Measurements from ENCODE around the gene CMTM5. TPM values are rescaled to one million over a fixed set of nuclear protein-coding genes. Genes with fewer than 3 reads are reported as not detected.
"Not testable (repeated sequence)": the region's sequence is repeated elsewhere in the genome, so short reads cannot be mapped to it uniquely, and the experiment has no call there.

The CMTM5 gene
- total RNA-seq, 4 donors from 2014 or later: not detected

DNA sequence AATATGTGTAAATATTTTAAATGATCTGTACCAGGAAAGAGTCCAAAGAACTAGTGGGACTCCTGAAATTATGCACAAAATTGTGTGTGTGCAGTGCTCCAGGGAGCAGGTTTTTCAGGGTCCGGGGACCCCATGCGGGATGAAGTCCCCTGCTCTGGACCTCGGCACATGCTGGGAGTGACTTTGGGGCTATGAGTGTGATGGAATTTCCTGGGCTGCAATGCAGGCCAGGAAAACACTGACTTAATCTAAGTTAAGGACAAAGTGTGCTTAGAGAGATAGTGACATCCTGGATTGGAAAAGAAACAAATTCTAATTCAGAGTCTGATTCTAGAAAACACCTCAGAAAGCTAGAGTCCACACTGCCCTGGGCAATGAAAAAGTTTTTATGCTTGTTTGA is 37.4 kb downstream of the CMTM5 start:
- H3K9me3 ChIP-seq: no peaks in the 10 kb centered on the region
- H3K4me1 ChIP-seq: no peaks in the 10 kb centered on the region
- H3K4me3 ChIP-seq: no peak overlapping the region
- WGBS, 2 donors: 49 to 55% methylated on average over 3 of the region's 3 CpGs
- H3K36me3 ChIP-seq: no peaks in the 10 kb centered on the region
- no peak overlapping the region for H3K27ac ChIP-seq
- DNase-seq: no peak
- H3K27me3 ChIP-seq: peaks cover 0 to 15% (median 0%) of the 10 kb centered on the region in 4 donors
- intact Hi-C loops (cut with DNase I): no loop called here
- TF ChIP-seq, protein P1, sequence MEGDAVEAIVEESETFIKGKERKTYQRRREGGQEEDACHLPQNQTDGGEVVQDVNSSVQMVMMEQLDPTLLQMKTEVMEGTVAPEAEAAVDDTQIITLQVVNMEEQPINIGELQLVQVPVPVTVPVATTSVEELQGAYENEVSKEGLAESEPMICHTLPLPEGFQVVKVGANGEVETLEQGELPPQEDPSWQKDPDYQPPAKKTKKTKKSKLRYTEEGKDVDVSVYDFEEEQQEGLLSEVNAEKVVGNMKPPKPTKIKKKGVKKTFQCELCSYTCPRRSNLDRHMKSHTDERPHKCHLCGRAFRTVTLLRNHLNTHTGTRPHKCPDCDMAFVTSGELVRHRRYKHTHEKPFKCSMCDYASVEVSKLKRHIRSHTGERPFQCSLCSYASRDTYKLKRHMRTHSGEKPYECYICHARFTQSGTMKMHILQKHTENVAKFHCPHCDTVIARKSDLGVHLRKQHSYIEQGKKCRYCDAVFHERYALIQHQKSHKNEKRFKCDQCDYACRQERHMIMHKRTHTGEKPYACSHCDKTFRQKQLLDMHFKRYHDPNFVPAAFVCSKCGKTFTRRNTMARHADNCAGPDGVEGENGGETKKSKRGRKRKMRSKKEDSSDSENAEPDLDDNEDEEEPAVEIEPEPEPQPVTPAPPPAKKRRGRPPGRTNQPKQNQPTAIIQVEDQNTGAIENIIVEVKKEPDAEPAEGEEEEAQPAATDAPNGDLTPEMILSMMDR (IDR thresholded peaks at IDR 0.05): no peak
- no peak for TF ChIP-seq POLR2A (IDR thresholded peaks at IDR 0.05)

DNA sequence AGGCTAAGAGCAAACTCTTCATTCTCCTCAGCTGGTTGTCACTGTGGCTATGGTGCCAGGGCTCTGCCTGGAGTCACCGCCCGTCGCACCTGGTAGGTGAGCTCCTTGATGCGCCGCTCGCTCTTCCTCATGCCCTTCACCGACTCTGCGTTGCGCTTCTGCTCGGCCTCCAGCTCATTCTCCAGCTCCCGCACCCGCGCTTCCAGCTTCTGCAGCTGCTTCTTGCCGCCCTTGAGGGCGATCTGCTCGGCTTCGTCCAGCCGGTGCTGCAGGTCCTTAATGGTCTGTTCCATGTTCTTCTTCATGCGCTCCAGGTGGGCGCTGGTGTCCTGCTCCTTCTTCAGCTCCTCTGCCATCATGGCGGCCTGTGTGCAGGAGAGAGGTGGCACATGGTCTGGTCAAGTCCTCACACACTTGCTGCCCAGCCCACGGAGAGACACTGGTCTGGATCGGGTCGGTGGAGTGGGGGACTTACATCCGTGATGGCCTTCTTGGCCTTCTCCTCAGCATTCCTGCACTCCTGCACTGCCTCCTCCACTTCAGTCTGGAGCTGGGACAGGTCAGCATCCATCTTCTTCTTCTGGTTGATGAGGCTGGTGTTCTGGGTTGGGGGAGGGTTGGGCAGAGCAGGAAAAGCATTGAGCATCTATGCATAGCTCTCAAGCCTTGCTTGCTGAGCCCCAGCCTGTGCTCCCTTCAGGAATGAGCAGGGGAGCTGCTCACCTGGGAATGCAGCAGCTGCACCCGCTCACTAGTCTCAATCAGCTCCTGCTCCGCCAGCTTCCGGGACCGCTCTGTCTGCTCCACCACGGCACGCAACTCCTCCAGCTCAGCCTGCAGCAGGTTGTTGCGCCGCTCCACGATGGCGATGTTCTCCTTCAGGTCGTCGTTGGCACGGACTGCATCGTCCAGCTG is 38.3 kb downstream of the CMTM5 start:
- Histone ChIP-seq H3K36me3 (no peaks in the 10 kb centered on the region), H3K4me3 (no peak overlapping the region), H3K4me1 (no peaks in the 10 kb centered on the region), H3K27ac (no peak overlapping the region), H3K9me3 (no peaks in the 10 kb centered on the region), H3K27me3 (peaks cover 0 to 14% (median 0%) of the 10 kb centered on the region in 4 donors)
- no peak for TF ChIP-seq POLR2A (IDR thresholded peaks at IDR 0.05)
- TF ChIP-seq, protein P1 (IDR thresholded peaks at IDR 0.05): no peak
- intact Hi-C loops (cut with DNase I): no loop called here
- 91 to 93% methylated on average over 21 of the region's 39 CpGs for WGBS, 2 donors
- no peak for DNase-seq

DNA sequence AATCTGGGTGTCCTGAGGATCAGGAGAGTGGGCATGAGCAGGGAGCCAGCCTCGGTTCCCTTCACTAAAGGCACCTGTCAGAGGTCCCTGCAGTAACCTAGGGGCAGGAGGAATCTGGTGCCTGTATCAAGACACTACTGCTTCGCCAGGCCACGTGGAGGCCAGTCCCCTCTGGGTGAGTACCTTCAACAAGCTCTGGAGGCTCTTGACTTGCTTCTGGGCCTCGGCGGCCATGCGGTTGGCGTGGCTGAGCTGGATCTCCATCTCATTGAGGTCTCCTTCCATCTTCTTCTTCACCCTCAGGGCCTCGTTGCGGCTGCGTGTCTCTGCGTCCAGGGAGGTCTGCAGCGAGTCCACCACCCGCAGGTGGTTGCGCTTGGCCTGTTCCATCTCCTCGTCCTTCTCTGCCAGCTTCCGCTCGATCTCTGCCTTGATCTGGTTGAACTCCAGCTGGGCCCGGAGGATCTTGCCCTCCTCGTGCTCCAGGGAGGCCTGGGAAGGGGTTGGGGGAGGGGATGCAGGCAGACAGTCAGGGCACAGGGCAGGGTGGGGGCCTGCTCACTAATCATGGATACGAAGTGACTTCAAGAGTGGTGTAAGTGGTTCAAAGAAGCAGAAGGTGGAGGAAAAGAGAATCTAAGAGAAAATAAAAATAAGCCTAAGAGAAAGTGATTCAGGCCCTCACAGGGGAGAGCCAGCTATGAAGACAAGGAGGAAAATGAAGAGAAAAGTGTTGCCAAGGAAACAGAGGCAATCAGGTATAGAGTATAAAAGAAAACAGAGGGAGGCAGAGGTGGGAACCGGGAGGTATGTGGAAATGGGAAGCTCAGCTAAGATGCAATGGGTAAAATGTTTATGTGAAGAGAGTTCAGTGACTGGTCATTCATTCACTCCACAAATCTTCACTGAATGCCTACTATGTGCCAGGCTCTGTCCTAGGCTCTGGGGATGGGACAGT is 39.3 kb downstream of the CMTM5 start:
- DNase-seq: no peak
- no peak overlapping the region for H3K27ac ChIP-seq
- 68 to 69% methylated on average over 8 to 9 of the region's 21 CpGs for WGBS, 2 donors
- H3K9me3 ChIP-seq: no peaks in the 10 kb centered on the region
- peaks cover 0 to 14% (median 0%) of the 10 kb centered on the region in 4 donors for H3K27me3 ChIP-seq
- intact Hi-C loops (cut with DNase I): no loop called here
- no peak overlapping the region for H3K4me3 ChIP-seq
- TF ChIP-seq POLR2A (IDR thresholded peaks at IDR 0.05): no peak
- TF ChIP-seq, protein P1 (IDR thresholded peaks at IDR 0.05): no peak
- no peaks in the 10 kb centered on the region for H3K4me1 ChIP-seq
- H3K36me3 ChIP-seq: no peaks in the 10 kb centered on the region

DNA sequence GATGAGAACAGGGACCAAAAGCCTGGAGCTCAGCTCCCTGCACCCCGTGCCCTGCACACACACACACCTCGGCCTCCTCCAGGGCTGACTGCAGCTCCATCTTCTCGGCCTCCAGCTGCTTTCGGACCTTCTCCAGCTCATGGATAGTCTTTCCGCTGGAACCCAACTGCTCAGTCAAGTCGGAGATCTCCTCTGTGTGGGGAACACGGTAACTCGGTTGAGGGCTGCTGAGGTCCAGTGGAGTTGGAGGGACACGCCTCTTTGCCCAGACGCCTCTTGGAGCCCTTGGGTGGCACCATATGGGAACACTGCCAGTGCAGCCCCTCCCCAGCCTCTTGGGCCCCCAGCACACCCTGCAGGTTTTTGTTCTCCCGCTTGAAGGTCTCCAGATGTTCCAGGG is 40.0 kb downstream of the CMTM5 start:
- H3K36me3 ChIP-seq: no peaks in the 10 kb centered on the region
- no peaks in the 10 kb centered on the region for H3K4me1 ChIP-seq
- 77 to 100% methylated on average over 1 to 9 of the region's 11 CpGs for WGBS, 2 donors
- peaks cover 0 to 8% (median 0%) of the 10 kb centered on the region in 4 donors for H3K27me3 ChIP-seq
- intact Hi-C loops (cut with DNase I): no loop called here
- TF ChIP-seq, protein P1 (IDR thresholded peaks at IDR 0.05): no peak
- TF ChIP-seq POLR2A (IDR thresholded peaks at IDR 0.05): no peak
- no peak for DNase-seq
- H3K4me3 ChIP-seq: no peak overlapping the region
- H3K27ac ChIP-seq: no peak overlapping the region
- H3K9me3 ChIP-seq: no peaks in the 10 kb centered on the region

DNA sequence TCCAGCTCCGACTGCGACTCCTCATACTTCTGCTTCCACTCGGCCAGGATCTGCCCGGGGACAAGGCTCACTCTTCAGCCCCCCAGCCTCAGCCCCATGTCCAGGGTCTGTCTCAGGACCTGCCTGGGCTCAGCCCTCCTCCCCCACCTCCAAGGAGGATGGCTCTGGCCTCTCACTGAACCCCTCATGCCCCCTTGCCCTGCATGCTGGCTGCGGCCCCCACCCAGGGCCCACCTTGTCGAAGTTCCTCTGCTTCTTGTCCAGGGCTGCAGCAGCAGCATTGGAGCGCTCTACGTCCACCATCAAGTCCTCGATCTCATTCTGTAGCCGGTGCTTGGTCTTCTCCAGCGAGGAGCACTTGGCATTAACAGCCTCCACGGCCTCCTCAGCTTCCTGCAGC is 40.4 kb downstream of the CMTM5 start:
- H3K4me1 ChIP-seq; intact Hi-C loops (cut with DNase I); DNase-seq; H3K9me3 ChIP-seq; H3K27me3 ChIP-seq; H3K27ac ChIP-seq; H3K4me3 ChIP-seq; H3K36me3 ChIP-seq: not testable (repeated sequence)
- 80 to 86% methylated on average over 10 to 12 of the region's 12 CpGs for WGBS, 2 donors

Data from esophagus squamous epithelium (tissue), 5 donors.